ENCODE results near the gene DRC7. TPM values are rescaled to one million over a fixed set of nuclear protein-coding genes. Genes with fewer than 3 reads are reported as not detected.

The DRC7 gene
- polyA plus RNA-seq, 1 of the 3 experiments (the other 2 are of a cell fraction), result 0.58 TPM

- TF ChIP-seq REST (IDR thresholded peaks at IDR 0.05; ENCODE audit: low read depth, low read length) (no peak), POLR2AphosphoS5 (IDR thresholded peaks at IDR 0.05; ENCODE audit: low read depth, low read length) (no peak), JUND (IDR thresholded peaks at IDR 0.05) (no peak), ELF1 (IDR thresholded peaks at IDR 0.05) (no peak), FOXM1 (IDR thresholded peaks at IDR 0.05; ENCODE audit: low read depth) (no peak), TEAD4 (IDR thresholded peaks at IDR 0.05; ENCODE audit: borderline replicate concordance, insufficient read depth) (no peak), CHD2 (IDR thresholded peaks at IDR 0.05; ENCODE audit: low read length, partially characterized antibody) (no peak), CTCF (IDR thresholded peaks at IDR 0.05) (no peak), EP300 (IDR thresholded peaks at IDR 0.05; ENCODE audit: borderline replicate concordance in 1 of 2, low read depth in 1 of 2, low read length in 1 of 2) (no peak)
Observed at GRCh38 chr16:57749856-57750452, 55.3 kb downstream of the DRC7 start (continued).

- Histone ChIP-seq H3K9me2 (no peaks in the 10 kb centered on the region), H3K4me3 (ENCODE audit: low read depth in 2 of 2, low read length in 1 of 2) (no peak overlapping the region), H3K9me3 (no peaks in the 10 kb centered on the region), H3K27ac (ENCODE audit: low read depth in 2 of 2, low read length in 1 of 2) (no peak overlapping the region), H3K4me2 (no peak overlapping the region), H3K4me1 (ENCODE audit: control insufficient read depth in 1 of 2, insufficient read depth in 2 of 2, low read depth in 1 of 2, low read length in 1 of 2) (no peaks in the 10 kb centered on the region; a peak in 1 of 4 replicates), H3K27me3 (ENCODE audit: insufficient read depth) (no peaks in the 10 kb centered on the region), H3K79me2 (ENCODE audit: insufficient read depth) (no peaks in the 10 kb centered on the region), H2AFZ (ENCODE audit: low read depth) (no peak overlapping the region), H4K20me1 (ENCODE audit: insufficient read depth) (no peaks in the 10 kb centered on the region), H3F3A (replicated peaks; ENCODE audit: insufficient read depth) (no peaks in the 10 kb centered on the region), H3K9ac (no peak overlapping the region), H3K36me3 (replicated peaks in 1 of 2; ENCODE audit: control insufficient read depth in 1 of 2, insufficient read depth in 2 of 2, low read length in 1 of 2) (peaks cover 3 to 30% of the 10 kb centered on the region in 2 experiments)
- ChIA-PET POLR2A (interaction anchor here (1.2 kb wide), 1 partner anchor 11 kb away, joined by 3 read pairs; no protein-coding TSS in a partner anchor), CTCF (interaction anchor here (0.8 kb wide), 1 partner anchor 148 kb away, joined by 3 read pairs; no protein-coding TSS in a partner anchor)
- no peak for DNase-seq
- TF ChIP-seq TEAD4 (IDR thresholded peaks at IDR 0.05; ENCODE audit: borderline replicate concordance, insufficient read depth) (no peak), FOSL2 (IDR thresholded peaks at IDR 0.05; ENCODE audit: borderline replicate concordance, low read depth) (no peak), REST (IDR thresholded peaks at IDR 0.05; ENCODE audit: low read depth, low read length) (no peak), GABPA (IDR thresholded peaks at IDR 0.05; ENCODE audit: low read depth) (no peak), SMC3 (IDR thresholded peaks at IDR 0.05; ENCODE audit: low read depth, low read length) (no peak), POLR2AphosphoS5 (IDR thresholded peaks at IDR 0.05; ENCODE audit: low read depth, low read length) (no peak), JUND (IDR thresholded peaks at IDR 0.05) (no peak), IRF3 (IDR thresholded peaks at IDR 0.05; ENCODE audit: low read depth, low read length) (no peak), RFX5 (IDR thresholded peaks at IDR 0.05; ENCODE audit: low read length) (no peak)
- WGBS (ENCODE audit: low lambda C conversion rate), result 97% methylated on average over 23 of the region's 24 CpGs
Observed at GRCh38 chr16:57750796-57751538, 56.4 kb downstream of the DRC7 start.
